Measurements from ENCODE around the gene SLAMF1. TPM values are rescaled to one million over a fixed set of nuclear protein-coding genes. Genes with fewer than 3 reads are reported as not detected.

SLAMF1 gene
- total RNA-seq, 4 donors from 2014 or later, result 0.33 to 2.5 (median 0.76) TPM

GRCh38 chr1:160681066-160681890 lies 34.4 kb upstream of the SLAMF1 start:
- no peaks in the 10 kb centered on the region for H3K4me1 ChIP-seq
- intact Hi-C loops (cut with DNase I), result loop anchor here (5.0 kb wide), 1 partner anchor 151 kb away; no protein-coding TSS in a partner anchor
- DNase-seq, result peak; percentile 42 to 57
- H3K4me3 ChIP-seq (replicated peaks in 1 of 3), result no peak overlapping the region
- 54 to 60% methylated on average over 10 of the region's 10 CpGs for WGBS, 2 donors
- no peaks in the 10 kb centered on the region for H3K9me3 ChIP-seq
- H3K27ac ChIP-seq, result no peak overlapping the region
- H3K27me3 ChIP-seq, result no peaks in the 10 kb centered on the region
- TF ChIP-seq CTCF (IDR thresholded peaks at IDR 0.05) (peak in 4 of 6 experiments; percentile 23 to 43 (median 40)), POLR2A (IDR thresholded peaks at IDR 0.05) (no peak)
- no peaks in the 10 kb centered on the region for H3K36me3 ChIP-seq

- TF ChIP-seq POLR2A (IDR thresholded peaks at IDR 0.05), result no peak
- TF ChIP-seq CTCF (IDR thresholded peaks at IDR 0.05), result no peak
- Histone ChIP-seq H3K27me3 (no peaks in the 10 kb centered on the region), H3K27ac (no peak overlapping the region), H3K9me3 (no peaks in the 10 kb centered on the region), H3K36me3 (no peaks in the 10 kb centered on the region), H3K4me3 (replicated peaks in 1 of 3) (no peak overlapping the region), H3K4me1 (no peaks in the 10 kb centered on the region)
- no peak for DNase-seq
- intact Hi-C loops (cut with DNase I), result loop anchor here (5.0 kb wide), 1 partner anchor 152 kb away; no protein-coding TSS in a partner anchor
- 92% methylated on average over 8 of the region's 8 CpGs for WGBS, 2 donors
These were observed 33.6 kb upstream of the SLAMF1 start for GRCh38 chr1:160680399-160680798.

- Histone ChIP-seq H3K4me1 (no peaks in the 10 kb centered on the region), H3K4me3 (replicated peaks in 1 of 3) (no peak overlapping the region), H3K9me3 (no peaks in the 10 kb centered on the region), H3K36me3 (no peaks in the 10 kb centered on the region), H3K27ac (no peak overlapping the region), H3K27me3 (no peaks in the 10 kb centered on the region)
- intact Hi-C loops (cut with DNase I), result loop anchor here (5.0 kb wide), 1 partner anchor 152 kb away; no protein-coding TSS in a partner anchor
- no peak for TF ChIP-seq CTCF (IDR thresholded peaks at IDR 0.05)
- TF ChIP-seq POLR2A (IDR thresholded peaks at IDR 0.05), result no peak
- WGBS, 2 donors, result 83 to 85% methylated on average over 3 of the region's 3 CpGs
- no peak for DNase-seq
These were observed 33.0 kb upstream of the SLAMF1 start for GRCh38 chr1:160679893-160680292.

GRCh38 chr1:160676869-160677597 lies 30.2 kb upstream of the SLAMF1 start:
- Histone ChIP-seq H3K36me3 (no peaks in the 10 kb centered on the region), H3K27ac (no peak overlapping the region), H3K9me3 (no peaks in the 10 kb centered on the region), H3K4me1 (no peaks in the 10 kb centered on the region), H3K27me3 (no peaks in the 10 kb centered on the region), H3K4me3 (replicated peaks in 1 of 3) (no peak overlapping the region)
- intact Hi-C loops (cut with DNase I), result no loop called here
- 80 to 82% methylated on average over 13 of the region's 13 CpGs for WGBS, 2 donors
- DNase-seq, result no peak
- TF ChIP-seq CTCF (IDR thresholded peaks at IDR 0.05), result no peak
- no peak for TF ChIP-seq POLR2A (IDR thresholded peaks at IDR 0.05)

Data from thyroid gland (tissue), 4 donors.